K562 (cell line): ENCODE data around the gene ADARB2. TPM values are rescaled to one million over a fixed set of nuclear protein-coding genes. Genes with fewer than 3 reads are reported as not detected.

Source experiments
- CBX5 ChIP-seq: IDR thresholded peaks from 2 replicates; pipeline ENCODE4 v1.6.1; 2014; ENCODE audit warnings: low read depth, borderline replicate concordance
- DPF2 ChIP-seq: fragments of 450-650 bp; IDR thresholded peaks from 2 replicates; pipeline ENCODE4 v1.6.1; 2016
- HMGN3 ChIP-seq: IDR thresholded peaks from 2 replicates; pipeline ENCODE4 v1.6.1; 2011; ENCODE audit warnings: borderline replicate concordance, low read depth, mild to moderate bottlenecking, mixed read lengths, low read length; ENCODE audit not compliant: insufficient read length; ENCODE audit errors: extremely low read depth
- HNRNPH1 ChIP-seq: fragments of 200-400 bp; formaldehyde crosslinking; optimal IDR thresholded peaks from 2 replicates; pipeline ENCODE3; 2017; ENCODE audit warnings: low read depth, mild to moderate bottlenecking, low read length, moderate library complexity
- ID3 ChIP-seq, 2 experiments: fragments of 250-450 bp in 1 of 2; fragments of 450-650 bp in 1 of 2; sonication (Bioruptor Pico) in 1 of 2; IDR thresholded peaks; 2 replicates each; pipeline versions ENCODE4 v1.6.1 to v1.8.0; 2016 to 2021; ENCODE audit warnings: mild to moderate bottlenecking in 2 of 2, moderate library complexity in 2 of 2, missing compliant biosample characterization in 1 of 2, missing genetic modification characterization in 1 of 2
- PHF20 ChIP-seq: fragments of 450-650 bp; IDR thresholded peaks from 2 replicates; pipeline ENCODE4 v1.6.1; 2018; ENCODE audit not compliant: partially characterized antibody
- RBBP5 ChIP-seq: fragments of 200-600 bp; sonication (generic); IDR thresholded peaks from 2 replicates; pipeline ENCODE4 v1.6.1; 2012; ENCODE audit warnings: borderline replicate concordance, mild to moderate bottlenecking, low read length, control low read depth, inconsistent platforms; ENCODE audit not compliant: insufficient read depth, poor library complexity, severe bottlenecking
- RBM34 ChIP-seq: fragments of 200-400 bp; formaldehyde crosslinking; IDR thresholded peaks from 2 replicates; pipeline ENCODE4 v1.6.1; 2018; ENCODE audit warnings: low read length, borderline replicate concordance; ENCODE audit not compliant: insufficient read depth
- ZBTB40 ChIP-seq, 2 experiments: fragments of 450-650 bp in 1 of 2; sonication (generic) in 1 of 2; formaldehyde crosslinking in 1 of 2; IDR thresholded peaks; 2 replicates each; pipeline versions ENCODE4 v1.7.1 to v1.9.0; 2016 to 2022; ENCODE audit warnings: inconsistent platforms in 1 of 2, mild to moderate bottlenecking in 1 of 2, missing genetic modification reagents in 1 of 2
- ZNF507 ChIP-seq: conservative IDR thresholded peaks from 2 replicates; pipeline ENCODE4 v1.6.1; 2017; ENCODE audit warnings: missing genetic modification characterization, missing compliant biosample characterization
- polyA plus RNA-seq, 8 experiments: library from polyadenylated mRNA; depleted of rRNA in 4 of 8; stranded (reverse) in 5 of 8; unstranded in 3 of 8; fragments of >200 nt; fragmentation: Nextera tagmentation in 2 of 8; fragmentation: Illumina TruSeq in 1 of 8; extraction: Ambion mirVana in 2 of 8; extraction: Trizol in 1 of 8; gene quantifications; 2 replicates each; pipeline versions ENCODE4 v1.2.1 to v1.2.3, GENCODE V29; 2011 to 2014; ENCODE audit warnings: inconsistent platforms in 1 of 8, missing spikeins in 1 of 8
- total RNA-seq, 7 experiments: library from RNA; depleted of rRNA in 6 of 7; stranded (reverse); fragments of >200 nt in 6 of 7; fragmentation: Illumina TruSeq in 2 of 7; extraction: Trizol in 2 of 7; gene quantifications; 2 replicates each; pipeline versions ENCODE4 v1.2.1 to v1.2.3, GENCODE V29; 2011 to 2021; ENCODE audit warnings: low replicate concordance in 1 of 7

ADARB2 gene
- total and polyA plus RNA-seq, 9 of the 15 experiments (the other 6 are each of a cell fraction or from before 2014, with no cell fraction given): not detected

GRCh38 chr10:1605121-1605520, 132.2 kb downstream of the ADARB2 start (continued):
- TF ChIP-seq ZBTB40 (IDR thresholded peaks at IDR 0.05): no peak
- no peak for TF ChIP-seq ZBTB40 (CRISPR knock-in tag; IDR thresholded peaks at IDR 0.05)
- no peak for TF ChIP-seq ZNF507 (tag)
- no peak for TF ChIP-seq HNRNPH1
- no peak for TF ChIP-seq PHF20
- TF ChIP-seq RBM34: no peak
- TF ChIP-seq HMGN3: no peak
- no peak for TF ChIP-seq DPF2
- TF ChIP-seq ID3 (CRISPR knock-in tag; IDR thresholded peaks at IDR 0.05): no peak
- no peak for TF ChIP-seq ID3 (tag; IDR thresholded peaks at IDR 0.05)
- no peak for TF ChIP-seq CBX5
- TF ChIP-seq RBBP5: no peak
